MM.1S (cell line): ENCODE results near the gene SOST.

ENCODE experiments used
- DNase-seq: peaks from one replicate; pipeline ENCODE4 v3.0.0-alpha.2; 2015
- H2AFZ ChIP-seq: fragments of 300-600 bp; sonication (generic); 2 replicates; pipeline ENCODE4 v1.6.0; 2016; ENCODE audit warnings: antibody characterized with exemption, low read length
- H3F3A ChIP-seq: fragments of 300-600 bp; sonication (generic); 2 replicates; pipeline ENCODE4 v1.6.1; 2016; ENCODE audit warnings: mild to moderate bottlenecking, antibody characterized with exemption, low read length, moderate library complexity, mixed read lengths; ENCODE audit not compliant: insufficient read depth
- H3K27ac ChIP-seq: fragments of 300-600 bp; sonication (generic); 2 replicates; pipeline ENCODE4 v1.5.1; 2016; ENCODE audit warnings: mild to moderate bottlenecking, low read length
- H3K27me3 ChIP-seq: fragments of 300-600 bp; sonication (generic); replicated peaks from 2 replicates; pipeline ENCODE4 v1.6.0; 2016; ENCODE audit warnings: low read length; ENCODE audit not compliant: insufficient read depth
- H3K36me3 ChIP-seq: fragments of 300-600 bp; sonication (generic); replicated peaks from 2 replicates; pipeline ENCODE4 v1.6.1; 2016; ENCODE audit warnings: mild to moderate bottlenecking, low read length, mixed read lengths; ENCODE audit not compliant: insufficient read depth
- H3K4me1 ChIP-seq: fragments of 300-600 bp; sonication (generic); 2 replicates; pipeline ENCODE4 v1.6.1; 2016; ENCODE audit warnings: low read length, mixed read lengths
- H3K4me2 ChIP-seq: fragments of 300-600 bp; sonication (generic); 2 replicates; pipeline ENCODE4 v1.6.0; 2016; ENCODE audit warnings: low read depth, low read length
- H3K4me3 ChIP-seq: fragments of 300-600 bp; sonication (generic); 2 replicates; pipeline ENCODE4 v1.5.1; 2016; ENCODE audit warnings: low read length, mixed read lengths
- H3K79me2 ChIP-seq: fragments of 300-600 bp; sonication (generic); 2 replicates; pipeline ENCODE4 v1.6.1; 2016; ENCODE audit warnings: mixed run types, low read length, mixed read lengths
- H3K9ac ChIP-seq: fragments of 300-600 bp; sonication (generic); 2 replicates; pipeline ENCODE4 v1.6.1; 2016; ENCODE audit warnings: low read length, mixed read lengths
- H3K9me2 ChIP-seq: fragments of 300-600 bp; sonication (generic); replicated peaks from 2 replicates; pipeline ENCODE4 v1.6.1; 2016; ENCODE audit warnings: mild to moderate bottlenecking, low read length, mixed read lengths; ENCODE audit not compliant: insufficient read depth
- H3K9me3 ChIP-seq: fragments of 300-600 bp; sonication (generic); replicated peaks from 2 replicates; pipeline ENCODE4 v1.6.1; 2016; ENCODE audit warnings: mild to moderate bottlenecking, low read length, mixed read lengths; ENCODE audit not compliant: insufficient read depth
- H4K20me1 ChIP-seq: fragments of 300-600 bp; sonication (generic); 2 replicates; pipeline ENCODE4 v1.6.1; 2016; ENCODE audit warnings: mild to moderate bottlenecking, low read length, moderate library complexity, mixed read lengths; ENCODE audit not compliant: insufficient read depth
- EZH2 ChIP-seq: fragments of 300-600 bp; sonication (generic); optimal IDR thresholded peaks from 2 replicates; pipeline ENCODE3; 2017; ENCODE audit warnings: low read depth, mild to moderate bottlenecking, antibody characterized with exemption, low read length, mixed read lengths
- EZH2phosphoT487 ChIP-seq: fragments of 300-600 bp; sonication (generic); IDR thresholded peaks from 2 replicates; pipeline ENCODE4 v1.6.1; 2018; ENCODE audit warnings: antibody characterized with exemption, low read length
- TF ChIP-seq, protein P1 (sequence below): fragments of 300-600 bp; sonication (generic); IDR thresholded peaks from 2 replicates; pipeline ENCODE4 v1.5.1; 2016; ENCODE audit warnings: antibody characterized with exemption, low read length, mixed read lengths

The SOST gene

GRCh38 chr17:43759836-43760235 lies 1.2 kb upstream of the SOST start:
- Histone ChIP-seq H3K27ac (no peak overlapping the region), H3K79me2 (no peaks in the 10 kb centered on the region), H3K27me3 (peaks cover 66% of the 10 kb centered on the region), H2AFZ (no peak overlapping the region), H3K4me3 (no peak overlapping the region), H3K9me2 (no peaks in the 10 kb centered on the region), H3K4me1 (no peaks in the 10 kb centered on the region), H3F3A (no peaks in the 10 kb centered on the region), H3K9ac (no peak overlapping the region), H3K36me3 (no peaks in the 10 kb centered on the region), H3K9me3 (no peaks in the 10 kb centered on the region), H4K20me1 (no peaks in the 10 kb centered on the region), H3K4me2 (no peak overlapping the region)
- DNase-seq, result no peak
- TF ChIP-seq EZH2phosphoT487 (no peak), EZH2 (no peak)
- TF ChIP-seq, protein P1, sequence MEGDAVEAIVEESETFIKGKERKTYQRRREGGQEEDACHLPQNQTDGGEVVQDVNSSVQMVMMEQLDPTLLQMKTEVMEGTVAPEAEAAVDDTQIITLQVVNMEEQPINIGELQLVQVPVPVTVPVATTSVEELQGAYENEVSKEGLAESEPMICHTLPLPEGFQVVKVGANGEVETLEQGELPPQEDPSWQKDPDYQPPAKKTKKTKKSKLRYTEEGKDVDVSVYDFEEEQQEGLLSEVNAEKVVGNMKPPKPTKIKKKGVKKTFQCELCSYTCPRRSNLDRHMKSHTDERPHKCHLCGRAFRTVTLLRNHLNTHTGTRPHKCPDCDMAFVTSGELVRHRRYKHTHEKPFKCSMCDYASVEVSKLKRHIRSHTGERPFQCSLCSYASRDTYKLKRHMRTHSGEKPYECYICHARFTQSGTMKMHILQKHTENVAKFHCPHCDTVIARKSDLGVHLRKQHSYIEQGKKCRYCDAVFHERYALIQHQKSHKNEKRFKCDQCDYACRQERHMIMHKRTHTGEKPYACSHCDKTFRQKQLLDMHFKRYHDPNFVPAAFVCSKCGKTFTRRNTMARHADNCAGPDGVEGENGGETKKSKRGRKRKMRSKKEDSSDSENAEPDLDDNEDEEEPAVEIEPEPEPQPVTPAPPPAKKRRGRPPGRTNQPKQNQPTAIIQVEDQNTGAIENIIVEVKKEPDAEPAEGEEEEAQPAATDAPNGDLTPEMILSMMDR, result no peak

- H3K4me2 ChIP-seq, result no peak overlapping the region
- peaks cover 74% of the 10 kb centered on the region for H3K27me3 ChIP-seq
- H3K9me2 ChIP-seq, result no peaks in the 10 kb centered on the region
- no peaks in the 10 kb centered on the region for H3K36me3 ChIP-seq
- no peaks in the 10 kb centered on the region for H3K9me3 ChIP-seq
- H3K4me3 ChIP-seq, result no peak overlapping the region
- TF ChIP-seq EZH2phosphoT487 (no peak), EZH2 (no peak)
- TF ChIP-seq, protein P1, result no peak
- no peak overlapping the region for H2AFZ ChIP-seq
- no peak overlapping the region for H3K27ac ChIP-seq
- no peaks in the 10 kb centered on the region for H3K4me1 ChIP-seq
- H3K79me2 ChIP-seq, result no peaks in the 10 kb centered on the region
- H3K9ac ChIP-seq, result no peak overlapping the region
- no peaks in the 10 kb centered on the region for H4K20me1 ChIP-seq
- no peaks in the 10 kb centered on the region for H3F3A ChIP-seq
- no peak for DNase-seq
Observed at GRCh38 chr17:43758086-43758485, 505 bp downstream of the SOST start.

DNA sequence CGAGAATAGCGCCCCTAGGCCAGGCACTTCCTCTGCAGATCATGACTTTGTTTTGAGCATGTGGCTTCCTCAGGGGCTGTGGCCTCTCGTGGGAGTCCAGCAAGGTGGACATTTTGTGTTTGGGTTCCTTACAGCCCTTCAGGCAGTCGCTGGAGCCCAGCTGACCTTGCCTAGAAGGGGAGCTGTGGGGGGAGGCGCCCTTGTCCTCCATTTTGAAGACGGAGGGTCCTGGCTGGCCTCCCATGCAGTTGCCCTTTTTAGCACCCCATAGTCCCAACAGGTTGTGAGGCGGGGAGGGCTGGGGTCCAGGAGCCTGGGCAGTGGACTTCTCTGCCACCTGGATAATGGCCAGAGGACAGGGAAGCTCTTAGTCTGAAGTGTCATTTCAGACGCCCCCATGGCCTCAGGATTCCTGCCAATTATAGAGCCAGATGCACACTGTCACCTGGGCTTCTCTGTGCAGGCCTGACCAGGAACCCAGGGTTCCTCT lies 1.4 kb downstream of the SOST start:
- DNase-seq, result no peak
- Histone ChIP-seq H4K20me1 (no peaks in the 10 kb centered on the region), H3K79me2 (no peaks in the 10 kb centered on the region), H3K4me2 (no peak overlapping the region), H3K9me3 (no peaks in the 10 kb centered on the region), H3F3A (no peaks in the 10 kb centered on the region), H3K27me3 (peaks cover 79% of the 10 kb centered on the region), H3K9me2 (no peaks in the 10 kb centered on the region), H3K4me3 (no peak overlapping the region), H3K4me1 (no peaks in the 10 kb centered on the region), H3K36me3 (no peaks in the 10 kb centered on the region), H3K9ac (no peak overlapping the region), H2AFZ (no peak overlapping the region), H3K27ac (no peak overlapping the region)
- TF ChIP-seq, protein P1, result no peak
- no peak for TF ChIP-seq EZH2phosphoT487
- TF ChIP-seq EZH2, result no peak
